NOMO-1 treated with DMSO at 0.1 percent for 48 hours (cell line): Measurements from ENCODE around the gene SLC38A10.

ENCODE experiments used
- DNase-seq: peaks from one replicate; lab custom pipeline; 2025; ENCODE audit not compliant: unreplicated experiment; lab: John Stamatoyannopoulos, UW

SLC38A10 gene

GRCh38 chr17:81258292-81258691 is 36.8 kb downstream of the SLC38A10 start:
- DNase-seq = no peak

GRCh38 chr17:81257533-81257932 is 37.6 kb downstream of the SLC38A10 start:
- DNase-seq = no peak

- DNase-seq = no peak
Measured at GRCh38 chr17:81256616-81257015, 38.5 kb downstream of the SLC38A10 start.

GRCh38 chr17:81254955-81255717 is 40.0 kb downstream of the SLC38A10 start:
- peak; percentile 77 for DNase-seq

- DNase-seq = peak; percentile 25
Measured at GRCh38 chr17:81253358-81254131, 41.6 kb downstream of the SLC38A10 start.

- no peak for DNase-seq
Measured at GRCh38 chr17:81252987-81253329, 42.1 kb downstream of the SLC38A10 start.

GRCh38 chr17:81252326-81252986 is 42.7 kb downstream of the SLC38A10 start:
- no peak for DNase-seq

- no peak for DNase-seq
Measured at GRCh38 chr17:81251709-81252301, 43.3 kb downstream of the SLC38A10 start.

GRCh38 chr17:81251094-81251708 is 43.9 kb downstream of the SLC38A10 start:
- no peak for DNase-seq

GRCh38 chr17:81250286-81251093 is 44.6 kb downstream of the SLC38A10 start:
- no peak for DNase-seq

GRCh38 chr17:81249223-81250040 is 45.7 kb downstream of the SLC38A10 start:
- no peak for DNase-seq

- DNase-seq = no peak
Measured at GRCh38 chr17:81248649-81249048, 46.5 kb downstream of the SLC38A10 start.

GRCh38 chr17:81247339-81247990 is 47.6 kb downstream of the SLC38A10 start:
- no peak for DNase-seq

- no peak for DNase-seq
Measured at GRCh38 chr17:81246679-81247338, 48.3 kb downstream of the SLC38A10 start.

GRCh38 chr17:81246343-81246670 is 48.8 kb downstream of the SLC38A10 start:
- no peak for DNase-seq

GRCh38 chr17:81245665-81246342 is 49.3 kb downstream of the SLC38A10 start:
- DNase-seq = no peak

- DNase-seq = no peak
Measured at GRCh38 chr17:81245024-81245664, 50.0 kb downstream of the SLC38A10 start.
